Non-pigmented ciliary epithelial cell (primary cell): Measurements from ENCODE around the gene LLCFC1.

ENCODE experiments used
- DNase-seq: peaks from one replicate; pipeline ENCODE4 v3.0.0-alpha.2; 2010; ENCODE audit warnings: low read depth

Gene LLCFC1

DNA sequence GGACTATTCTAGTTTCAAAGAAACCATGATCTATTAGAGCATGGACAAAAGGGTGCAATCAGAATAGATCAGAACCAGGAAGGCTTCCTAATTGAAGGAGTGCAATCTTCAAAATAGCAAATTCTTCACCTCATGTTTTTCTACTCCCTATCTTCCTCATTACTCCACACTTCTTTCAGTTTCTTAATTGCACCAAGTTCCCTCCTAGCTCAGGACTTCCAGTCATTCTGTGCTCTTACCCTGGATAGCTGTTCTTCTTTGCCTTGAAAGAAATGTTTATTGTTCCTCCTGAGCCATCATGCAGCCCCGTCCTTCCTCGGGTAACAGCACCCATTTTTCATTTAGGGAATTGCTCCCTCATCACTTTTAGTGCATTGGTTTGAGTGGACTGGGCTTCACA is 28.8 kb upstream of the LLCFC1 start:
- no peak for DNase-seq

GRCh38 chr7:142913051-142913450 is 26.2 kb upstream of the LLCFC1 start:
- no peak for DNase-seq

- no peak for DNase-seq
Measured at GRCh38 chr7:142913566-142913965, 25.7 kb upstream of the LLCFC1 start.

DNA sequence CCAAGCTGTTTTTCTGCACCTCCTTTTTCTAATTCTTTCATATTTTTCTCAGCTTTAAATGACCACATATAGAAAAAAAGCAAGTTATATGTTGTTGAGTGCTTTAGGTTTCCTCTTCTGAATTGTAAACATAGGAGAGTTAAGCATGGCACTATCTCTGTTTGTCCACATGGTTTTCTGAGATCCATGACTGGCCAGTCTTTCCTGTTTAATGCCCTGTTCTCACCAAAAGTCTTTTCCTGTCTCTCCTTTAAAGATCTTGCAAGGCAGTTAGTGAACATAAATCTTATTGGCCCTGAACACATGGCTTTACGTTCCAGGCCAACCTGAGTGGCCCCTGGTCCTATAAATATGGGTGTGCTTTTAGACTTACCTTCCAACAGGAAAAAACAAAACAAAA is 25.2 kb upstream of the LLCFC1 start:
- DNase-seq: no peak

DNA sequence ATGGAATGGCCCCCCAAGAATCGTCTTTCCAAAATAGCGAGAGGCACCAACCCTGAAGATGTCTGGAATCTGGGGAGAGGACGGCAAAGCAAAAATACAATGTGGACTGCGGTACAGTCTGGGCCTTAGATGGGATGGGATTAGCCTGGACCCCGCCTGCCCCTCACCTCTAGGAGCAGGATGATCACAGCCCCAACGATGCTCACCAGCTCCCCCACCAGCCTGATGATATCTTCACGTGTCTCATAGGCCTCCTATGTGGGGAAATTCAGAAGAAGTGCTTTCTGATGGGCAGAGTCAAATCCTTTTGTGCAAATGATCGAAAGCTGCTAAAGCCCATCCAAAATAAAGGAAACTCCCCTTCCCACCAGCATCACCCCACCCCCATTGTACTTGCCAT is 24.0 kb upstream of the LLCFC1 start:
- DNase-seq: no peak

DNA sequence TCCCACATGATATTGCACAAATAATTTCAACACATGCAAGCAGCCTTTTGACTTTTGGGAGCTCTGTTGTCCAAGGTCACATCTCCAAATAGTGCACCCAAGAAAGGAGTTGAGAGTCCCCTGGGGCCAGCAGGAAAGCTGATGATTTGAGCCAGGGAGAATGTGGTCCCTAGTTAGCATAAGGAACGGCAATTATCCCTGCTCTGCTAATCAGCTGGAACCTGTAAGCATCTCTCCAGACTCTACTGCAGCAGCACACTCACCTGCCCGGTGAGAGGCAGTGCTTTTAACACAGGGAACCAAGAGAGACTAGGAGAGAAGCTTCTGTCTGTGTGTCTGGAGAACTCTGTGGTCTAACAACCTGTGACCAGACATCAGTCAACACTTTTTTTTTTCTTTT is 22.8 kb upstream of the LLCFC1 start:
- DNase-seq: no peak

DNA sequence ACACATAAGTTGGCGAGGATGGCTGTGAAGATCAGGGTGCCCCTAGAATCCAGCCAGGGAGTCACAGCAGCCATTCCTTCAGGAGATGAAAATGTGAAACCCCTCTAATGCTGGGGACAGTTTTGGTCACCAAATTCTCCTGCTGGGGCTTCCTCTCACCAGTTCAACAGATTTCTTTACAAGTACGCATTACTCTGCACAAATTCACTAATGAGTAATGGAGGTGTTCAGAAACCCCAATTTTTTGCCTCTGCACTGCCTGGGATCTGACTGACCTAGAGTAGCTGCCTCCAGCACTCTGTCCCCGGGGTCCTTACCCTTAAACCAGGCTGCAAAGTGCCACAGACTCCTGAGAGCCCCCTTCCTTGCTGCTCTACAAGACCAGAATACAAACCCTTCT is 21.8 kb upstream of the LLCFC1 start:
- DNase-seq: no peak

GRCh38 chr7:142918901-142919300 is 20.4 kb upstream of the LLCFC1 start:
- no peak for DNase-seq

GRCh38 chr7:142919656-142920055 is 19.6 kb upstream of the LLCFC1 start:
- no peak for DNase-seq

- DNase-seq: no peak
Measured at GRCh38 chr7:142923391-142923790, 15.9 kb upstream of the LLCFC1 start.

GRCh38 chr7:142925413-142925812 is 13.9 kb upstream of the LLCFC1 start:
- no peak for DNase-seq

DNA sequence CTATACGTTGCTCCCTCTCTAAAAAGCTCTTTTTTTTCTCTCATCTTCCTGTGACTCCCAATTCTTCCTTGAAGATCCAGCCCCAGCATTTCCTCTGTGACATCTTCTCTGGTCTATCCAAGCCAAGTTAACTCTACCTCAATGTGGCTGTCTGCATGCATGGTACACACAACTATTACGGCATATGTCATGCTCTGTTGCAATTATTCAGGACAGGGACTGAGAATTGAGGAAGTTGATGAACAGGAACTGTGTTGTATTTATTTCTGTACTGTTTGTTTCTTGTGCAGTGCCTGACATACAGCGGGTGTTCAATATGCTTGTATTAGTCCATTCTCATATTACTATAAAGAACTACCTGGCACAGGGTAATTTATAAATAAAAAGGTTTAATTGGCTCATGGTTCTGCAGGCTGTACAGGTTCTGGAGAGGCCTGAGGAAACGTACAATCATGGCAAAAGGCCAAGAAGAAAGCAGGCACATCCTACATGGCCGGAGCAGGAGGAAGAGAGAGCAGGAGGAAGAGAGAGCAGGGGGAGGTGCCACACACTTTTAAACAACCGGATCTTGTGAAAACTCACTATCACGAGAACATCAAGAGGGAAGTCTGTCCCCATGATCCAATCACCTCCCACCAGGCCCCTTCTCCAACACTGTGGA is 12.1 kb upstream of the LLCFC1 start:
- no peak for DNase-seq

- DNase-seq: no peak
Measured at GRCh38 chr7:142927949-142928348, 11.3 kb upstream of the LLCFC1 start.

DNA sequence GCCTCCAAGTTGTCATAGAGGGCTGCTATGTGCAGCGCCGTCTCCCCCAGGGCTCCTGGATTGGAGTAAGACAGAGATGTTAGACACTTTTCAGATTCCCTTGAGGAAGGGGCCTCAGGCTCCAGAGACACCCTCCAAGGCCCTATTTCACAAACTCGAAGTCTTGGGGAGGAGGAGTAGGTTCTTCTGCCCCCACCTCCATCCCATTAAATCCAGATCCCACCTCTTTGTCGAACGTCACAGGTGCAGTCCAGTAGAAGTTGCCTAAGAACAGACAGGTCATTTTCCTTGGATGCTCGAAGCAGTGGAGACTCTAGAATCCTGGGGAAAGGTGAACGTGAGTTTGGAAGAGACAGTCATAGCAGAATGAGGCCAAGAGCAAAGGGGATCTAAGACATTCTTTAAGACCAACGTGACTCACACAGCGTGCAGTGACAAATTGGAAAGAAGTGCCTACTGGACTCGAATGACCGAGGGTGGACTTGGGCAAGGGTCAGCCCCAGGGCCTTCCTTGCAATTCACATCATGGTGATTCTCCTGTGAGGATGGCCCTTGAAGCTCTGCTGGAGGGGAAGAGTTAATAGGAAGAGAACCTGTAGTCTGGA is 9.1 kb upstream of the LLCFC1 start:
- no peak for DNase-seq

DNA sequence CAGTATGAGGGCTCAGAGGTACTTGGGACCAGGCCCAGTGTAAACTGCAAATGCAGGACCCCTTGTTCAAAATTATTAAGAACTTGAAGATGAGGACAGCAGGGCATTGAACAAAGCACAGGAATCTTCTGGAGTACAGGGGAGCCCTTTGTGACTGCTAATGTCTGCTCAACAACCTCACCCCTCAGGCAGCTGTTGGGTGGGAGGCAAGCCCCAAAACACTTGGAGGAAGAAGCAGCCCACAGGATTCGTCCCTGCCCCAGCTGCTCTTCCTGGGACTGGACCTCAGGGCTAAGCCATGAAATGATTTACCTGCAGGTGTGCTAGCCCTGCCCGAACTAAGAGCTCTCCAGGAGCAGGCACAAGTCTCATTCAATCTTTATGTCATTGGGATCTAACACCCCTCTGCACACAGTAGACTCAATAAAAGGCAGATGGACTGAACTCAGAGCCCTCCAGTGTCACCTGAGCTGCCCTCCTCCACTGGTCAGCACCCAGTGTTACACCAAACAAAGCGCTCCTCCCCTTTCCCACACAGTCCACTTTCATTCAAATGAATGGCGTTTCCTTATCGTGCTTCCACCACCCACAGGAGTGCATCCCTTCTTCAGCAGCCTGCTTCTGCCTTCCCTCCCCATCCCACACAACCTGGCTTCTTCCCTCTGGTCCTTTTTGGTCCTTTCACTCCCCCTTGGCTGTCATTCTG is 6.7 kb upstream of the LLCFC1 start:
- DNase-seq: no peak

DNA sequence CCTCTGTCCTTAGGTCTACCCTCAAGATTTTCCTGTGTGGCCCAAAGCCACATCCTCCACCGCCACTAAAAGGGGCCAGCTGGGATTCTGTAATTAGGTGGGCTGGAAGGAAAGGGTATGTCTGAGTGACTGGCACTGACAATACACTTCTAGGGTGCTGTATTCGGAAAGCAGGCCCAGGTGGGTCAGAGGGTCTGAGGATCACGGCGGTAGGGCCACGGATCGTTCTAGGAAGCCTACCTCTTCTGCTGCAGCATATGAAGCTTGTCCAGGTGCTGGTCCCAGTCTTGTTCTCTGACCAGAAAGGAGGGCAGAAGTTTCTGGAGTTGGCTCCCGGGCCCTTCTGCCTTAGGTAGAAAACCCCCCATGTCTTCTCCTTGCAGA is 6.2 kb upstream of the LLCFC1 start:
- DNase-seq: no peak

GRCh38 chr7:142933624-142934023 is 5.7 kb upstream of the LLCFC1 start, which contains the start of gene TRPV5:
Gene TRPV5, minus strand, starts transcription at chr7:142933746. Its CDS starts 287 bp downstream, at chr7:142933459.
- DNase-seq: no peak

DNA sequence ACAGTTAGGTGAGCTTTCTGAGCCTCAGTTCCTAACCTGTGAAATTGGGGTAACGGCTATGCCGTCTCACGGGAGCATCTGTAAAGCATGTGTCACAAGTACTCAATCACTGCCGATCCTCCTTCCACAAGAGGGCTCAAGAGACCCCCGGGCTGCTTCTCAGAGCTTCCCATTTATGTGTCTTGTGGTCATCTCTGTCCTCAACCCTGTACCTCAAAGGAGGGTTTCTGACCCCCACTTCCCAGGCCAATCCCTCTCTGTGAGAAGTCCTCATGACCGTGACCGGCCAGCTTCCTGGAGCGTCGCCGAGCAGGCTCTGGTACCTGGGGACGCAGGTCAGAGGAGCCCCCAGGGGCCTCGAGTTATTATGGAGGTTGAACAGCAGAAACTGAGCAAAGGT is 5.2 kb upstream of the LLCFC1 start:
- DNase-seq: no peak

- no peak for DNase-seq
Measured at GRCh38 chr7:142935941-142936565, 3.2 kb upstream of the LLCFC1 start.

GRCh38 chr7:142938611-142939010 is 673 bp upstream of the LLCFC1 start:
- no peak for DNase-seq

DNA sequence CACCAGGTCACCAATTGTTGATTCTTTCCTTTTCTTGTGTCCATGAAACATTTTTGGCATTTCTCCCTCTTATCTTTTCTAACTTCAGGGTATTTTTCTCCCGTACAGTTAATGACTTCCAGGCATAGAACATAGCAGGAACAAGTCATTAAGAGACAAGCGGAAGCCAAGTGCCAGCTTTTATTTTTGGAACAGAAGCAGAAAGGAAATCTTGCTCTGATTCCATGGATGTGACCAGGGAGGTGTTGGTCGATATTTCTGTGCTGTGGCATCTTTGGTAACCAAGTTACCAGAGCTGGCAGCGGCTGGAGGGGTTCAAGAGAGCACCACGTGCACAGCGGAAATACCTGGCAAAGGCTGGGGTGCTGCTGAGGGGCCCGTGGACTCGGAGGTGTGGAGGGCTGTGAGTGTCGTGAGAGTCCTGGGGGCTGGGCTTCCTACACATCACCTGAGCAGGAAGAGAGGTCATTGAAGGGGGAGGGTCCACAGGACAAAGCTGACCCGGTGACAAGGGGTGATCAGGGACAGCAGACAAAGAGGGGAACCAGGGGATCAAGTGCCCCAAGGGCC is 1.8 kb downstream of the LLCFC1 start:
- no peak for DNase-seq

DNA sequence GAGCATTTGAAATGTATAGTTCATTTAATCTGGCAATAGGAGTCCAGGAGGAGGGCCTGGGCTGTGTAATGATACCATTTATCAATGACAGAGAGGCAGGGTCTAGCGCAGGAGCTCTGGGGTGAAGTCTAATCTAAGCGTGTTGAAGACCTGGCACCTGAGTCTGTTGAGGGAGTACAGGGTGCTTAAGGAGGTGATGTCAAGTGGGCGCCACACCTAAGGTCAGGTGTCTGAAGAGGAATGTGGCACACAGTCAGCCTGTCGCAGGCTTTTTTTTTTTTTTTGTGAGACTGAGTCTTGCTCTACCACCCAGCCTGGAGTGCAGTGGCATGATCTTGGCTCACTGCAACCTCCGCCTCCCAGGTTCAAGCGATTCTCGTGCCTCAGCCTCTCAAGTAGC is 2.3 kb downstream of the LLCFC1 start:
- no peak for DNase-seq

- no peak for DNase-seq
Measured at GRCh38 chr7:142942746-142943145, 3.5 kb downstream of the LLCFC1 start.
